GM21825 (cell line): ENCODE data around the gene ARL14.
"Not testable (repeated sequence)": the region's sequence is repeated elsewhere in the genome, so short reads cannot be mapped to it uniquely, and the experiment has no call there.

Experiments used
- ATAC-seq: cut with Tn5 transposase; IDR thresholded peaks from one replicate; pipeline ENCODE4 v1.9.1; 2021; ENCODE audit warnings: mild to moderate bottlenecking, moderate library complexity; ENCODE audit not compliant: unreplicated experiment

The ARL14 gene

GRCh38 chr3:160675566-160676124 is 1.3 kb upstream of the ARL14 start:
- ATAC-seq, result no peak

- ATAC-seq, result no peak
These were observed 510 bp downstream of the ARL14 start for GRCh38 chr3:160677459-160677881.

- no peak for ATAC-seq
These were observed 1.4 kb downstream of the ARL14 start for GRCh38 chr3:160678292-160678842.

- no peak for ATAC-seq
These were observed 7.4 kb downstream of the ARL14 start for GRCh38 chr3:160684368-160684740.

GRCh38 chr3:160685144-160685766 is 8.3 kb downstream of the ARL14 start:
- no peak for ATAC-seq

GRCh38 chr3:160686955-160687535 is 10.1 kb downstream of the ARL14 start:
- ATAC-seq, result no peak

- no peak for ATAC-seq
These were observed 14.2 kb downstream of the ARL14 start for GRCh38 chr3:160691151-160691550.

- ATAC-seq, result no peak
These were observed 15.0 kb downstream of the ARL14 start for GRCh38 chr3:160691962-160692361.

- no peak for ATAC-seq
These were observed 16.2 kb downstream of the ARL14 start for GRCh38 chr3:160693191-160693590.

- no peak for ATAC-seq
These were observed 17.4 kb downstream of the ARL14 start for GRCh38 chr3:160694345-160694744.

GRCh38 chr3:160695003-160695402 is 18.0 kb downstream of the ARL14 start:
- no peak for ATAC-seq

- no peak for ATAC-seq
These were observed 19.0 kb downstream of the ARL14 start for GRCh38 chr3:160695915-160696327.

- no peak for ATAC-seq
These were observed 20.8 kb downstream of the ARL14 start for GRCh38 chr3:160697637-160698380.

- ATAC-seq, result no peak
These were observed 21.7 kb downstream of the ARL14 start for GRCh38 chr3:160698599-160699195.

- ATAC-seq, result no peak
These were observed 24.5 kb downstream of the ARL14 start for GRCh38 chr3:160701490-160701889.

GRCh38 chr3:160702290-160702689 is 25.3 kb downstream of the ARL14 start:
- ATAC-seq, result no peak

- ATAC-seq, result no peak
These were observed 27.0 kb downstream of the ARL14 start for GRCh38 chr3:160703974-160704373.

GRCh38 chr3:160707187-160707794 is 30.3 kb downstream of the ARL14 start:
- ATAC-seq, result no peak

GRCh38 chr3:160709477-160710182 is 32.7 kb downstream of the ARL14 start:
- ATAC-seq, result no peak

GRCh38 chr3:160713144-160713543 is 36.2 kb downstream of the ARL14 start:
- not testable (repeated sequence) for ATAC-seq
